ENCODE data around the gene ING3.

The ING3 gene, protein sequence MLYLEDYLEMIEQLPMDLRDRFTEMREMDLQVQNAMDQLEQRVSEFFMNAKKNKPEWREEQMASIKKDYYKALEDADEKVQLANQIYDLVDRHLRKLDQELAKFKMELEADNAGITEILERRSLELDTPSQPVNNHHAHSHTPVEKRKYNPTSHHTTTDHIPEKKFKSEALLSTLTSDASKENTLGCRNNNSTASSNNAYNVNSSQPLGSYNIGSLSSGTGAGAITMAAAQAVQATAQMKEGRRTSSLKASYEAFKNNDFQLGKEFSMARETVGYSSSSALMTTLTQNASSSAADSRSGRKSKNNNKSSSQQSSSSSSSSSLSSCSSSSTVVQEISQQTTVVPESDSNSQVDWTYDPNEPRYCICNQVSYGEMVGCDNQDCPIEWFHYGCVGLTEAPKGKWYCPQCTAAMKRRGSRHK

DNA sequence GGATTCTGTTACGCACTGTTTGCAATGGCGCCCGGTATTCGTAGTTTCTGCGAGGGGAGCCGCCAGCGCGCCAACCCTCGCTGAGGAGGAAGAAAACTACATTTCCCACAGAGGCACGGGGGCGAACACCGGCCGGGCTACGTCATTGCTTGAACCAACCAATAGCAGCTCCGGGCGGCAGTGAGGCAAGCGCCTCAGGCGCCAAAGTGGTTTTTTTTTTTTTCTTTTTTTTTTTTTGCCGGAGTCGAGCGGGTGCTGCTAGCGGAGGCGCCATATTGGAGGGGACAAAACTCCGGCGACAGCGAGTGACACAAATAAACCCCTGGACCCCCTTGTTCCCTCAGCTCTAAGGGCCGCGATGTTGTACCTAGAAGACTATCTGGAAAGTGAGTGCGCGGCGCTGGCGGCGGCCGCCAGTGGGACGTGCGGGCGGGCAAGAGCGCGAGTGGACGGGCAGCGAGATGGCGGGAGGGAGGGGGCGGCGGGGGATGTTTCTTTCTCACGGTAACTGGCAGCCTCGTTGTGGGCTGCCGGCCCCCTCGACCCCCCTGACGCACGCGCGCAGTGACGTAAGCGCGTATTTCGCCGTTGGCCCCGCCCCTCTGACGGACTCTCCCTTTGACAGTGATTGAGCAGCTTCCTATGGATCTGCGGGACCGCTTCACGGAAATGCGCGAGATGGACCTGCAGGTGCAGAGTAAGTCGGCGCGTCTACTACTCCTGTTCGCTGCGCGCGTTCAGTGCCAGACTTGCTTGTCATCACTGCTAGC is at the start of gene ING3:
ING3 (plus strand) TSS at position 239 of the 770 bp plus-strand sequence; CDS start at position 359, 120 bp downstream.
- DNase-seq: peak; percentile 96

DNA sequence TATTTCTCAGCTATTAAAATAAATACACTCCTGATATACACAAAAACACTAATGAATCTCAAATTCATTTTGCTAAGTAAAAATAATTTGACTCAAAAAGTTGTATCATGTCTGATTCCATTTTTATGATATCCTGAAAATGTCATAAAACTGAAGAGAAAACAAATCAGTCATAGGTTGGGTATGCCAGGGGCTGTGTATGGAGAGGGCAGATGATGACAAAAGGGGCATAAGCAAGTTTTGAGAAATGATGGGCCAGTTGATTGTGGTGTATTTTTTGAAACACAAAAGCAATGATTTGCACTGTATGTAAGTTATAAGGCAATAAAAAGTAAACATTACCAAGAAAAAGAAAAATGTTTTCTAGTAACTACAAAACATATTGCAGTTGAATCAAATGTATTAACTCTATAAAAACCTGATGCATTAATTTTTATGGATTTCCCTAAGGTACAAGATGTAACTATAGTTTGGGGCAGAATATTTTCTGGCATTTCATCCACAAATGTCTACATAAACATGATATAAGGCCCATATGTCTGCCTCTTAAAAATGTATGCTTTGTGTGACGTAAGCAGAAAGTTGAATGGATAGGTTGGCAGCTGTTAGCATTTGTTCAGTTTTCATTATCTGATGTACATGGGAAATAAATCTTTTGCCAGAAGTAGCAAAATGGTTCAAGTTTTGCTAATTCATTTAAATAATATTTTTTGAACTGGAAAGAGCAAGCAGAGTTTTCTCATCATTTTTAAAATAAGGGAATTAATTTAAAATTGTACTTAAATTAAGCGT is 35.1 kb upstream of the ING3 start:
- no peak for DNase-seq

DNA sequence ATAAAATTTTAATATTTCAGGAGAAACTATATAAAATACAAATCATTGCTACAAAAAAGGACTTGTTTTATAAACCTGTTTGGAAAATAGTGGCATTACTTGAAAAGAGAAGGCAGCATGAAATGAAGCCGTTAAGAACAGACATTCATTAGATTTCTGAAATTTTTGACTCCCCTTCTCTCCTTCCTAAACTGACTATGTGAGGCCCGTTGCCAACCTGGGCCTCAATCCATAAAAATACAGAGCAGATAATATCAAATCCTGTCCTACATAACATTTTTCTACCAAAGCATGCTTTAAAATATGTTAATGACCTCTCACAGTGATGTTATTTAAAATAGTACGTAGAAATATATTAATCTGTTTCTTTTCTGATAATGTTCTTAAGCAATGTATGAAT is 34.5 kb upstream of the ING3 start:
- DNase-seq: no peak

DNA sequence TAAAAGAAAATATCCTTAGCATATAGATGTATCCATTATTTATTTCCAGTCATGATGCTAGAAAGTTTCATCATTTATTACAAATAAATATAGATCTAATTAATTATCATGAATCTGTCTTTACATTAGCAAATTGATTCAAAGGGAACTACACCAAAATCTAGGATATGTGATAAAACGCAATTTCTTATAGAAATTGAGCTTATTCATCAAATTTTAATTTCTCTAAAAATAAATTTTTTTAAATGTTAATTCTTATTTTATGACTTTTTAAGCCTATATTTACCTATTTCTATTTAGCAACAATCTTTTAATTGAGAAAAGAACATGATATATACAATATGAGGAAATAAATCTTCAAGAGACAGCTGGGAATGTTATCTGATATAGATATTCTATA is 34.0 kb upstream of the ING3 start:
- no peak for DNase-seq

DNA sequence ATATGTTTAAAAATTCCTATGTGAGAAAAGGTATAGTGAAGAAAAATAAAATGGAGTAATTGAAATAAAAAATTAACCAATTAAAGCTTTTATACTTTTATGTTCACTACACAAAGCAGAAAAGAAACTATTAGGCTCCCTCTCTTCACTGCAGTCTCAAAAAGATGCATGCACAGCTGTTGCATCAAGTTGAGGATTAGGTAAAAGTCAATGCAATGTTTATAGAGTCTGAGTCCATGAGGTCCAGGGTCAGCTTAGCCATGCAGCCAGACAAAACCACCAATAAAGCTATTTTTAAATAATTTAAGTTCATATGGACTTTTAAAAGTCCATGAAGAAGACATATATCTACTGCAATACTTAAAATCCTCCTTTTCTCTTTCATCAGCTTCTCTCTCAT is 31.1 kb upstream of the ING3 start:
- DNase-seq: no peak

DNA sequence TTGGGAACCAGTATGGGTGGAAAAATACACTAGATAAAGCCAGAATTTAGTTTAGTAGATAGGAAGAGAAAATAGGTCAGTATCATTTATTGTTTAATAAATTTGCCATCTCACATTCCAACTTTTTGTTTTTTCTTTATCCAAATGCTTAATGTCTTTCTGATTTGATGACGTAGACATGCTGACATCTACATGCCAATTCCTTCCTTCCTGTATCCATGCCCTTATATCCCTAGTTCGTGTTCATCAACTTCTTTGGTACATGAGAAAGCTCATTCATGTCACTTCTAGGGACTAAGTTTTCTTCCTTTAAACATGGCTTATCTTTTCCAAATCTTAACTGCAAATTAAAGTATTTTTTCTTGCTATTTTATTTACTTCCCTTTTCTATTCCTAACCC is 30.5 kb upstream of the ING3 start:
- DNase-seq: no peak

DNA sequence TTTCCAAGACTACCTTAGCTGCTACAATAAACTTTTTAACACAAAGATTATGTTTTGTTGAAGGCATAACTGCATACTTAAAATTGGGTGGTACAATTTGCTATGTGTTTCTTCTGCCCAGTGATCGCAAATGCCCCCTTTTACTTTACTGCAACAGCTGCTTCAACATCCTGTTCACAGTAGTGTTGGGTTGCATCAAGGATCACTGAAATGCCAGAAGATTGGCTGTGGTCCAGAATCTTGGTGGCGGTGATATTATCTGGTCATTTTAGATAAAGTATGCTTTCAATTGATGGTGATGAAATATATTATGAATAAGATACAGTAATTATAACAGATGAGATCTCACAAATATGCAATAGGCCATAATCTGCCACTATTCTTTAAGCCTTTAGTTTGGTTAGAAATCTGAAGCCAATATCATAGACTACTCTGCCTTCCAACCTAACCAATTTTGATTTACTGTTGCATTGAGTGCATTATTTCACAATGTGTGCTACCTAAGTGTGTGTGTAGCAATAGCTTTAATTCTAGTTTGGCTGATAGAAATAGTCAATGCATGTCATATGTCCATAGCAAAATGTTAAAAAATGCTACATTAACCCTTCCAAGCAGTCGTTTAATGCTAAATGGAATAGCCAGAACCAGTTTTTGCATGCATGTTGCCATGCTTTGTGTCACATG is 29.8 kb upstream of the ING3 start:
- no peak for DNase-seq

DNA sequence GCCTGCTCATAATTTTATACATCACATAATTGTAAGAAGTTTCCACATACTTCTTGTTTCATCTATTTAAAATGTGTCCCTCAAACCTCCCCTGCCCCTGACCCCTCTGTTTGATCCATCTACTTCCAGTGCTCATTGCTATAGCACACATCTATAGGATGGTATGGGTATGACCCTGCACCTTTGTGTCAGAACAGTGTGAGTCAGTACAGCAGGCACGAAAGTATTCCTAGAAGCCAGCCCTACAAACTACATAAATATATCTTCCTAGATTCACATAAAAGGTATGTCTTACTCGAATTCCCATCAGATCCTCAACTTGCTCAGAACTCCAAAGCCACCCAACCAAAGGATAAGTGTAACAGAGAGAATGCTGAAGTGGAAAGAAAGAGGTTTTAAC is 25.7 kb upstream of the ING3 start:
- no peak for DNase-seq

DNA sequence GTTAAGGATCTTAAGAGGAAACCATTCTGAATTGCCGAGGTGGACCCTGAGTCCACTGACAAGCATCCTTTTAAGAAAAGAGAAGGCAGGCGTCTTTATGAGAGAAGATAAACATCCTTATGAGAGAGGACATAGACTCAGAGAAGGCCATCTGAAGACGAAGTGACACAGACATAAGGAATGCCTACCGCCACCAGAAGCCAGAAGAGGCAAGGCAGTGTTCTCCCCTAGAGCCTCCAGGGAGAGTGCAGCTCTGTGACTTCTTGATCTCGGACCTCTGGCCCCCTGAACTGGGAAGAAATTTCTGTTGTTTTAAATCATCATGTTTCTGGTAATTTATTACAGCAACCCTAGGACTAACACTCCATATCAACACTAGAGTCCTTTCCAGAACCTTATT is 25.2 kb upstream of the ING3 start:
- no peak for DNase-seq

DNA sequence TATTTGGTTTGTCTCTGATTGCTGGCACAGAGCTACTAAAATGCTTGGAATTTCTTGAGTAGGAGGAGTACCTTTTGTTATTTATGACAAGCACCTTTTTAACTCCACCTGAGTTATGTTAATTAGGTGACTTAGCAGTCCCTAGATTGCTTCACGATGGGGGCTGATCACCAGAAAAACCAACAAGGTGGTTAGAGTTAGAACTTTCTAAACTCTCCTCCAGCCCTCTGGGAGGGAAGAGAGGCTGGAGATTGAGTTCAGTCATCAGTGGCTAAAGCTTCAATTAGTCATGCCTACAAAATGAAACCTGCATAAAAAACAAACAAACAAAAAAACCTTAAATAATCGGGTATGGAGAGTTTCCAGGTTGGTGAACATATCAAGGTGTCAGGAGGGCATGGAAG is 23.6 kb upstream of the ING3 start:
- DNase-seq: no peak

DNA sequence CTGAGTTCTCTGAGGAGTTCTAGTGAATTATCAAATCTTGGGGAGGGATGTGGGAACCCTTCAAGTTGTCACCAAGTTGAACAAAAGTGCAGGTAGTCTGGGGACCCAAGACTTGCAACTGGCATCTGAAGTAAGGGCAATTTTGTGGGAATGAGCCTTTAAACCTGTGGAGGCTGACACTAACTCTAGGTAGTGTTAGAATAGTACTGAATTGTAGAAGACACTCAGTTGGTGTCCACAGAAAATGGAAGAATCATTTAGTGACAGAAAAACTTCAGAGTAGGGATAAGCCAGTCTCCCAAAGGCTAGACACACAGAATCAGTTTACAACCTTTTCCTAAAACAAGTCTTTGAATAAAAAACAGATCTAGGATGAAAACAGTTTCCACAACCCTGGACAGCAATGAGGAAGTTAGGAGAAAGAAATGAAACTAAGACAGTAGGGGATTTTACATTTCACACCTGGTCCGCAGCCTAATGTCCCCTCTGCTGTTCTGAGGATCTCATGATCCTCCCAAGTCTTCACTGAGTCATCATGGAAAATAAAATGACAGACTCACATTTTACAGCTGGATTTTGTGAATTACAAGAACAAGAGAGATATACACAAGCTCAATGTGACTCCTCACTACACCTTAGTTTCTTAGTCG is 23.0 kb upstream of the ING3 start:
- no peak for DNase-seq

DNA sequence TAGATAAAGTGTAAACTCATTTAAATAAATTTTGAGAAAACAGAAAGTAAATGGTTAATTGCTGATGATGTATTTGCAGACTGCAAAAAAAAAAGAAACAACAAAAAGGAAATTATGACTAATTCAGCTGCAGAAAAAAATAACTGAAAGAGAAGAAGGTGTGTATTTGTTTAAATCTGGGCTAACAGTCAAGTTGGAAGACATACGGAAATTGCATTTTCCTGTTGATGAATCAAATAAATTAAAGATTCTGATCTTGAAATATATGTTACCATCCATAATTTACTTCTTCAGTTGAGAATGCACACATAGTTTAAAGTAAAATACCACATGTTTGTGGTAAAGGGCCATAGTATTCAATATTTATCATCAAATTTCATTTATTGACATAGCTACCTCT is 19.3 kb upstream of the ING3 start:
- no peak for DNase-seq

DNA sequence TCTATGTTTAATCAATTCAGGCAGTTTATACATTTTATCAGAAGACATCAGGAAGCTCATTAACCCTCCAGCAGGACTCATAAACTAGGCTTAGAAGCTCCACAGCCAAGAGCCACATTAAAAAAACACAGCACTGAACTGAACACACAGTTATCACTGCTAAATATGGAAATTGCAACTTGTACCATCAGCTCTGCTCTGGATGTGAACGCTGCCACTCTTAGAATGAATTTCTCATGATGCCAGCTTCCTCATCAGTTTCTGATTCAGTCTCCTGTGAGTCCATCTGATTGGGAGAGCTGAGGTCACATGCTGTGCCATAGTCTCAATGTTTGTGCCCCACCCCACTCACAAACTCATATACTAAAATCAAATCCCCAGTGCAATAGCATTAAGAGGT is 17.1 kb upstream of the ING3 start:
- no peak for DNase-seq

DNA sequence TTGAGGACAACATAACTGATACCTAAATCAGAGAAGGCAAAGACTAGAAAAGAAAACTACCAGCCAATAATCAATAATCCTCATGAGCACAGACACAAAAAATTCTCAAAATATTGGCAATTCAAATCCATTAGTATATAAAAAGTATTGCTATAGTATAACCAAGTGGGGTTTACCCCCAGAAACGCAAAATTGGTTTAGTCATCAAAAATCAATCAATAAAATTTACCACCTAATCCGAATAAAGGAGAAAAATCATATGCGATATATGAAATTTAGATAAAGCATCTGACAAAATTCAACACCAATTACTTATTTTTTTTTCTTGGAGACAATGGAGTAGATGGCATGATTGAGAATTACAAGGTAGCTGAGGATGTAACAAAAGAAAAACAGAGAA is 11.2 kb upstream of the ING3 start:
- no peak for DNase-seq

DNA sequence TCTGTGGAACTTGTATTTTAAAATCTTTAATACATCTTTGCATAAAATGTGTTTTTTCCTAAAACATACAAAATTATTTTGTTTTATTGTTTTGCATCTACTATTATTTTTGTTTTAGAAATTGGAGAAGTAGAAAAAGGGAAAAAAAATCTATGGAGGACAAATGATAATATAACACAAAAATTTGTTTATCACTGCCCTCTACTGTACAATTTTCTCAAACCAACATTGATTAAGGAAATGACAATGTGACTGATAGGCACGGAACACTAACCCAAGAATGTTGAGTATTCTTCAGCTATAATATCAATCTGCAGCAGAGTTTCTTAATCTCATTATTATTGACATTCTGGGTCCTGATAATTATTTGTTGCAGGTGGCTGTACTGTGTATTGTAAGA is 9.5 kb upstream of the ING3 start:
- no peak for DNase-seq

DNA sequence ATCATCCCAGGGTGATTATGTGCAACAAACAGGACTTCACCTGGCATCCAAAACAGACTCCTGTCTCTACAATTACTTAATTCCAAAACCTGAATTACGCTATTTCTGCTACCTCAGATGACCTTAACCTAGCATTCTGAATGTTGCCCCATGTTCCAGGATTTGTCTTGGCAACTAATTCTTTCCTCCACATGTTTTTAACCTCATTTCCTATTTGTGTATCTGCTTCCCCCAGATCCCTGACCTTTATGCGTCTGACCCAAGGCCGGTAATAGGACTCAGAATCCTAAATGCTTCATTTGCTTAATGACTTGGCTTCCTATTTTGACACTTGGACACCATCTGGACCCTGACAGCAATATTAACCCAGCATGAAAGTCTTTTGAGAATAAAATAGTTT is 8.7 kb upstream of the ING3 start:
- DNase-seq: no peak

DNA sequence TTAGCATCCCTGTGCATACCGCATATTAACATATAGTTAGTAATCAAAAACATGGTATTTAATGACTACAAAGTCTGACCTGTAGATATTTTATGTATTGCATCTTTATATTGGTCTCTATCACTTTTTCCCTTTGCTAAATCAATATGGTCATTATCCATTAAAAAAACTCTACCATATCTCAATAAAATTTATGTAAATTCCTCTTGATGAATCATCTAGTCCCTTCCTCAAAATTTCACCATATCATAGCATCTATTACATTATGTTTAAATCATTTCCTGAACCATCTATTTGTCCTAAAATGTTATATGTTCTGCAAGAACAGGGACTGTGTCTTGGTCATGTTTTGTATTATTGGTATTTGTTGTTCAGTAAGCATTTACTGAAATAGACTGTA is 7.7 kb upstream of the ING3 start:
- DNase-seq: no peak

DNA sequence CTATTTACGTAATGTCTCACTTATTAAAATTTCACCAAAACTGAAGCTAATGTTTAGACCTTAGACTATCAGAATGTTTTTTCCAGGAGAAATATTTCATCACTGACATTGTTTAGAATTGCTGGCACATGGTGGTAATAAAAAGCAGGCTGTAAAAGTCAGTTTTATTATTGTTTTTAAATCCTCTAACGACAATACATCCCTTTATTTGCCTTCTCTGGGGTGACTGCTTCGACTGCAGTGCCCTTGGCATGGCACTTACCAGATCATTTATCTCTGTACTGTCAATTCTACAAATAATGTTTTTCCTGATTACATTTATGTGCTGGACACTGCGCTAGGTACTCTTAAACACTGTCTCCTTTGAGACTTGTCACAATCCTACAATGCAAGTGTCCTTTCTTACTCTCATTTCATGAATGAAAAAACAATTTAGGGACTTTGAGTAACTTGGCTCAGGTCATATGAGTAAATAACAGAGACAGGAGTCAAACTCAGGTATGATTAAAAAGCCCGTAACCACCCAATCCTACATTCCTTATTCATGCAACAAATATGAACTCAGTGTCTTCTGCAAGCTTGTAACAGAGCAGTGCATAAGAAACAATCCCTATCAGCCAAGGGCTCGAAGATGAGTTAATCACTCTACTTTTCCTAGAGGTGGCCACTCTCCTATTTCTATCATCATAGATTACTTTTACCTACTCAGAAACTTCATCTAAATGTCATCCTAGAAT is 5.6 kb upstream of the ING3 start:
- DNase-seq: no peak

DNA sequence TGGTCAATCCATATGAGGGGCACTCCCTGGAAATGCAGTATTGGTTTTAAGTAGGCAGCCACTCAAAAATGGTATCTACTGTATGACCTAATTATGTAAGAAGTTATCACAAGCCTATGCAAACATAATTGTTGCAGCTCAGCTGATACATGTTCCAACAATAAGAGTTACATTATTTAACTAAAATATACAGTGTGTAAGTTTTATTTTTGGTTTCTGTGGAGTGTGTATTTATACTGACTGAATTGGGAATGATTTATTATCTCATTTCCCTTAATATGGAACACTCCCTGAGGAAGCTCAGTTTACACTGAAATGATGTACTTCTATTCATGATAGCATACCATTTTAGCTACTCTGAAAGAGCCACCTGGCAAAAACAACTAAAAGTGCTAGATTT is 2.6 kb upstream of the ING3 start:
- no peak for DNase-seq

DNA sequence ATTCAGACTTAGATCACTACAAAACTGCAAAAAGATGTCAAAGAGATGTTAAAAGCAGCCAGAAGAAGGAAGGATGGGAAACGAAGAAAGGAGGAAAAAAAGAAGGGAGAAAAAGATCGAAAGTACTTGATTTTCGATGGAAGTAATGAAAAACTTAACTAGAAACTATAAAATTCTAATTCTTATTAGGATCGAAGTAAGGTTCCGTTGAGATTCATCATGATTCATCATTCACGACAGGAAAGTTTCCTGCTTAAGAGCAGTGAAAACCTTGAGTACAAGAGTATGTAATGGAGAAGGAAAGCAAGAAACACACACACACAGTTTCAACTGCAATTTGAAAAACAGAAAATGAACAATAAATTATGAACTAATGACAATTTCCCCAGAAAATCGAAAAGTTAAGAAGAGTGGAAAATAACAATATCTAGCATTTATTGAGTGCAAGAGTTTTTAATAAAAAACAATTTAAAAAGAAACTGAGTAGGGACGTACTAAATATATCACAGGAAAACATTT is 1.1 kb upstream of the ING3 start:
- no peak for DNase-seq

DNA sequence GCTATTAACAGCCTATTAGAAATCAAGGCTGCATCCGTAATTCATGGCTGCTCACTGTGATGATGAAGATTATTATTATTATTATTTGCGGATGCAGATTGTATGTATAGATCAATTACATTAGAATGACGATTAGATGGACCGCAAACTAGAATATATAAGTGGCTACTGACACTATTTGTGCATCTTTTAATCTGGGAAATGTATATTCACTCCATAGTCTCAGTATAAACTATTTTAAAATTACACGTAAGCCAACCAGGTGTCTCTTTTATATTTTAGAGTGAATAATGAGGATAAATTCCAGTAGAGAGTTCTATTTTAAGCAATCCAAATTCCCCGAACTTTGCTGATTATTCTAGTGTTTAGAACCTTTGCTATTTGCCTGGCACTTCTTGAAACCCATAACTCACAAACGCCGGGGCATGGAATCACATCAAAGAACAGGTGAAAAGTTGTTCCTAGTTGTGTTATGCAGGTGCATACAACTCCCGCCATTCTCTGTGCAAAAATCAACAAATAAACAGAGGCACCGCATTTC is 509 bp upstream of the ING3 start:
- no peak for DNase-seq

Measured in activated CD4-positive, alpha-beta T cell treated with anti-CD3 and anti-CD28 coated beads for 48 hours (primary cell).